Activated T-cell treated with anti-CD3 and anti-CD28 coated beads, Interleukin-2, amount 50 U/mL, for 72 hours (primary cell): Measurements from ENCODE around the gene SSBP3. TPM values are rescaled to one million over a fixed set of nuclear protein-coding genes. Genes with fewer than 3 reads are reported as not detected.
A peak's percentile ranks its signal among the peaks of the same experiment; 100 is the strongest.
"Not testable (repeated sequence)": the region's sequence is repeated elsewhere in the genome, so short reads cannot be mapped to it uniquely, and the experiment has no call there.

ENCODE experiments used
- ATAC-seq, 2 donors: fragments of 150-1000 bp; cut with Tn5 transposase; replicated peaks in 1 of 2; 2 replicates each; pipeline ENCODE4 v1.10.0; 2021; ENCODE audit warnings: moderate library complexity in 2 of 2, mild to moderate bottlenecking in 1 of 2
- DNase-seq, 2 donors: peaks; one replicate each; pipeline ENCODE4 v3.0.0; 2021 to 2022; ENCODE audit warnings: mixed read lengths in 1 of 2
- H3K27ac Mint-ChIP-seq: one replicate; pipeline ENCODE4 v1.8.0; 2022; ENCODE audit warnings: mild to moderate bottlenecking, moderate library complexity, mixed read lengths
- H3K27me3 Mint-ChIP-seq: one replicate; pipeline ENCODE4 v1.8.0; 2022; ENCODE audit warnings: low read depth, mixed read lengths
- H3K36me3 Mint-ChIP-seq, 2 donors: one replicate each; pipeline ENCODE4 v1.8.0; 2022; ENCODE audit warnings: mixed read lengths in 2 of 2, mild to moderate bottlenecking in 1 of 2; ENCODE audit not compliant: insufficient read depth in 2 of 2
- H3K4me1 Mint-ChIP-seq: one replicate; pipeline ENCODE4 v1.8.0; 2022; ENCODE audit warnings: low read depth, mixed read lengths
- H3K4me3 Mint-ChIP-seq, 2 donors: one replicate each; pipeline ENCODE4 v1.8.0; 2022; ENCODE audit warnings: mild to moderate bottlenecking in 2 of 2, mixed read lengths in 2 of 2, moderate library complexity in 2 of 2
- H3K9me3 Mint-ChIP-seq, 2 donors: one replicate each; pipeline ENCODE4 v1.8.0; 2022; ENCODE audit warnings: mixed read lengths in 2 of 2
- total RNA-seq, 2 donors: library from RNA; stranded (reverse); gene quantifications; one replicate each; pipeline ENCODE4 v1.2.3, GENCODE V29; 2022

The SSBP3 gene
- total RNA-seq, 2 donors from 2014 or later, result 70.1 to 84.9 TPM

DNA sequence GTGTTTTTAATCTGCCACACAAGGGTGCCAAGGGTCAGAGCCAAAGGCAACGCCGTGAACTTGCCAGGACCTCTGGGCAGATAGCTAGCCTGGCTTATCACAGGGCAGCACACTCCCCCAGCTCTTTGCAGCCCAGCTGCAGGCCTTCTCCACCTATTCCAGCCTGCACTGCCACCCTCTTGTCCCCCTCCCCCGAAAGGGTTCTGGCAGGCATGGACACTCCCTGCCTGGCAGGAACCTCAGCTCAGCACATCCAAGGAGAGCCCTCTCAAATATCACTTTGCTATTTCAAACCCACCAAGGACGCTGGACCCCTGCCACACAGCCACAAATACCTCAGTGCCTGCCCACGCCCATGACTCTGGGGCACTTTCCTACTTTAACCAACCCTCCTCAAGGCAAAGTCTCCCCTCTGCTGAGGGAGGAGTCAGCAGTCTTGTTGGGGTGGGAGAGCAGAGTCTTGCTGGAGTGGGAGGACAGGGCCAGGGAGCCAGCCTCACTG lies 9.1 kb downstream of the SSBP3 start:
- Mint-ChIP-seq H3K27ac (no peak overlapping the region), H3K36me3 (peaks cover 28 to 40% of the 10 kb centered on the region in 2 donors), H3K4me3 (no peak overlapping the region), H3K4me1 (peaks cover 62% of the 10 kb centered on the region), H3K9me3 (no peaks in the 10 kb centered on the region), H3K27me3 (no peaks in the 10 kb centered on the region)
- DNase-seq, result no peak
- no peak for ATAC-seq

DNA sequence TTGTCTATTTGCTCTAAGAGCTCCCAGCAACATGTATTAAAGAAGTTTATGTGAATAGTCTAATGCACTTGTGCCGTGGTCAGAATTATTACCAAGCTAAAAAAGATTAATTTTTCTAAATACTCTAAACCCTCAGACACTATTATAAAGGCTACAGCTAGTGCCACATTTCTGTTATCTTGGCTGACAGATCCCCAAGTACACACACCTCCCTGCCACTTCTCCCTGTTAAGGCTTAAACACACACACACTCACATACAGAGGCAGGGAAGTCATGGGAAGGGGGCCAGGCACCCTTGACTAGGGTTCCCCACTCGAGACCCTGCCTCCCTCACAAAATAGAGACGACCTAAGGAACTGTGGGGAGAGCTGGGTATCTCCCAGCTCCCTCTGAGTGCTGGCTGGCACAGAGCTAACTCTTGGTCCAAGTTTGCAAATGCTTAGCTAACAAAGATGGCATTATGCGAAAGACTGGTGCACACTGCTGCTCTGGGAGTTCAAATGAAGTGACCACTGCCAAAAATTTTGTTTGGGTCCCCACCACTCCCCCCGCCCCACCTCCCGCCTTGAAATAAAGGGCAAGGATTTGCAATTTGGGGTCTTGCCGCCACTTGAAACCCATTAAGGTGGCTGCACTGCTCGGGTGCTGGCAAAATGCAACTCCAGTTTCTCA lies 9.8 kb downstream of the SSBP3 start:
- peaks cover 54% of the 10 kb centered on the region for H3K4me1 Mint-ChIP-seq
- peaks cover 26 to 35% of the 10 kb centered on the region in 2 donors for H3K36me3 Mint-ChIP-seq
- DNase-seq (no peak), ATAC-seq (no peak)
- no peaks in the 10 kb centered on the region for H3K9me3 Mint-ChIP-seq
- no peak overlapping the region for H3K27ac Mint-ChIP-seq
- no peaks in the 10 kb centered on the region for H3K27me3 Mint-ChIP-seq
- H3K4me3 Mint-ChIP-seq, result no peak overlapping the region

DNA sequence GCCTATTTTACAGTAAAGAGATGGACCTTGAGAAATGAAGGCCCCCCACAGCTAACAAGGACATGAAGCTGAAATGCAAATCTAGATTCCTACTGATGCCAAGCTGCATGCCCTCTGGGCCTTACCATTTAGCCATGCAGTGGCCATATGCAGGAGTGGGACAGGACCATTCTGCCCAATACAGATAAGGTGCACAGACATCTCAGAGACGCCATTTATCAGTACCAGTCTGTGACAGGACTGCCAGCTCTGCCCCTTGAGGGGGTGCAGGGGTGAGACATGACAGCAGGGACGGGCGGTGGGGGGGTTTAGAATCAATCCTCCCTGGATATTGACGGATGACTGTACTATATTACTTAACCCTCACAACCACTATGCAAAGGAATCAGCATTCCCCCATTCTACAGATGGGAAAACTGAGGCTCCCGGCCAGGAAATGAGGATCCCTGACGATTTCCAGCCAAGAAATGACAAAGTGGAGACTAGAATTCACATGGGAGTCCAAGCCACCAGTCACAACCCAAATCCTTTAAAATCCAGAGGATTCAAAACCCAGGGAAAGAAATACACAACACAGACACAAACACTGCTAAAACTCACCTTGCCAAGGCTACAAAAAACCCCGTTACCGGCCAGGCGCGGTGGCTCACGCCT lies 10.8 kb downstream of the SSBP3 start:
- H3K9me3 Mint-ChIP-seq, result no peaks in the 10 kb centered on the region
- ATAC-seq, result no peak
- no peak overlapping the region for H3K4me3 Mint-ChIP-seq
- no peak for DNase-seq
- H3K27ac Mint-ChIP-seq, result no peak overlapping the region
- H3K4me1 Mint-ChIP-seq, result peaks cover 45% of the 10 kb centered on the region
- H3K36me3 Mint-ChIP-seq, result peaks cover 20 to 28% of the 10 kb centered on the region in 2 donors
- H3K27me3 Mint-ChIP-seq, result no peaks in the 10 kb centered on the region

DNA sequence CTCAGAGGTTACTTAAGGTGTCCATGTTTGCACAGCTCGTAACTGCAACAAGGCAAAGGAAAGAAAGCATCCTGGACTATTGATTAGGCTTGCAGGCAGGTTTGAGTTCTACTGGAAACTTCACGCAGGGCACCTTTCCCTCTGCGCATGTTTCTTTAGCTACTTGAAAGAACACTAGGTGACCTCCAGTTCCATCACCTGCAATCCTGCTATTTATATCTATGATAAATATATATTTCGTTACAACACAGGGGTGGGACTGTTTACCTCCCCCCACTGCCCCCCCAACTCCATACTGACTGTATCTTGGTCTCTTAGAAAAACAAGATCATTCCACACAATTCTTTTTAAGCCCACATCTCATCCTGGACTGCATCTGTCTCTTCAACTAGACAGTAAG lies 12.1 kb downstream of the SSBP3 start:
- H3K27me3 Mint-ChIP-seq, result no peaks in the 10 kb centered on the region
- peaks cover 40% of the 10 kb centered on the region for H3K4me1 Mint-ChIP-seq
- no peaks in the 10 kb centered on the region for H3K9me3 Mint-ChIP-seq
- peaks cover 10 to 19% of the 10 kb centered on the region in 2 donors for H3K36me3 Mint-ChIP-seq
- H3K27ac Mint-ChIP-seq, result no peak overlapping the region
- no peak overlapping the region for H3K4me3 Mint-ChIP-seq
- DNase-seq (no peak), ATAC-seq (no peak)

DNA sequence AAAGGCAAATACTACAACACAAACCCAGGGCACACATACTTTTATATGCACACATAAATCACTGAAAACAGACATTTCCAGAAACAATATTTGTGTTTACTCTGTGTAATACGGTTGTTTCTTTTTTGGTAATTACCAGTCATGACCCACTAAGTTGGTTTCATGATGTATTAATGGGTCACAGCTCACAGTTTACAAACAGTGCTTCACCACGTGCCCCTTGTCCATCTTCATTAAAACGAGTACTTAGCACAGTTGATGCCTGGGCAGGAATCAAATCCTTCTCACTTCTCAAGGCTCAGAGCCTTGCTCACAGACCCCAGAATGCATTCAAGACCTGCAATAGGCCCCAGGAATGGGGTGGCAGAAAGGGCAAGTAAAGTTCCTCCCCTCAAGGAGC lies 13.8 kb downstream of the SSBP3 start:
- no peak overlapping the region for H3K4me3 Mint-ChIP-seq
- peaks cover 3 to 10% of the 10 kb centered on the region in 2 donors for H3K36me3 Mint-ChIP-seq
- peaks cover 37% of the 10 kb centered on the region for H3K4me1 Mint-ChIP-seq
- H3K9me3 Mint-ChIP-seq, result no peaks in the 10 kb centered on the region
- ATAC-seq, result no peak
- no peaks in the 10 kb centered on the region for H3K27me3 Mint-ChIP-seq
- no peak overlapping the region for H3K27ac Mint-ChIP-seq
- no peak for DNase-seq

DNA sequence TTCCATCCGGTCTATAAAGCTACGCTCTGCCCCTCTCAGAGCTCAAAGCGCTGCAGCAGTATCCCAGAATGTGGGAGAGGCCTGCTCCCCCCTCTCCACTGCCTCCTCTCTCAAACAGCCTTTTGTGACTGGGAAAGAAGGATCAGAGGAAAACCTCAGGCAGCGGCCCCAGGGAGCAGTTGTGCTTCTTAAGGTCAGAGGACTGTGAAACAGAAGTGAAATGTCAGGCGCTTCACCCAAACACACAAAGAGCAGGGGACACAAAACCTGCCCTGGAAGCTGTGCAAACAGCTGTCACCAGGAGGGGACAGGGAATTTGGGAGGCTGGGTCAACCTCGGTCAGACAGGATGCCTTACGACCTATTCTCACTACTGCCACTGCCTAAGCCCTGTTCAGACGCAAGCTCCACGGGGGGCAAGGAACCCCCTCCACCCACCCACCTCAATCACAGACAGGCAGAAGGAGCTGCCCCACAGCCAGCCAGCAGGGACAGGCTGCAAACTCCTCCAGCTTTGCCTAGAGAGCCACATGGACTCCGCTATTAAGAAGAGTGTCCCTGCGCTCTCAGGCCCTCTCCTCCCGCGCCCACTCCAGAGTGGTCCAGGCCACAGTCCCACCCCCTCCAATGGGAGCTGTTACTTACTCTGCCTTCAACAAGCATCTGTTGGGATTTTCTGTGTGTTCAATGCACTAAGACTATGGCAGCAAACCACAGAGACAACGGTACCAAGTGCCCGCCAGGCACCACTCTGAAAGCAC lies 14.6 kb downstream of the SSBP3 start:
- no peak for ATAC-seq
- DNase-seq, result no peak
- H3K4me3 Mint-ChIP-seq, result no peak overlapping the region
- H3K36me3 Mint-ChIP-seq, result peaks cover 3 to 7% of the 10 kb centered on the region in 2 donors
- H3K4me1 Mint-ChIP-seq, result peaks cover 40% of the 10 kb centered on the region
- no peaks in the 10 kb centered on the region for H3K9me3 Mint-ChIP-seq
- H3K27ac Mint-ChIP-seq, result no peak overlapping the region
- H3K27me3 Mint-ChIP-seq, result no peaks in the 10 kb centered on the region

DNA sequence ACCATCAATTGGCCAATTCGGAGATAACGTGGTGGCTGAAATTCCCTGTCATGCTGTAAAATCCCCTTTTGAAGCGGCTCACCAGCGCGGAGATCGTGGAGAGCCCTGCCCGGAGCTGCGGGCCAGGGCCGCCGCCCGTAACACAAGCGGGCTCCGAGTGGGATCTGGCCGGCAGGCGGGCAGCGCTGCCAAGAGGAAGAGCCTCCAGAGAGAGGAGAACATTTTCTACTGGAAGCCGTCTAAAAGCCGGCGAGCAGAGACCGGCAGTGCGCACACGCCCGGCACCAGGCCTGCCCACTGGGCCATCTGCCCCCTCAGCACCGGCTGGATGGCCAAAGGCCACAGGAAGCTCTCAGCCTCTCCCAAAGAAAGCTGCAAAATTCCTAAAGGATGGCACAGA lies 15.5 kb downstream of the SSBP3 start:
- no peak overlapping the region for H3K27ac Mint-ChIP-seq
- H3K36me3 Mint-ChIP-seq, result peaks cover 3% of the 10 kb centered on the region in 2 donors
- no peak for DNase-seq
- no peaks in the 10 kb centered on the region for H3K27me3 Mint-ChIP-seq
- no peaks in the 10 kb centered on the region for H3K9me3 Mint-ChIP-seq
- ATAC-seq, result no peak
- peaks cover 33% of the 10 kb centered on the region for H3K4me1 Mint-ChIP-seq
- no peak overlapping the region for H3K4me3 Mint-ChIP-seq

DNA sequence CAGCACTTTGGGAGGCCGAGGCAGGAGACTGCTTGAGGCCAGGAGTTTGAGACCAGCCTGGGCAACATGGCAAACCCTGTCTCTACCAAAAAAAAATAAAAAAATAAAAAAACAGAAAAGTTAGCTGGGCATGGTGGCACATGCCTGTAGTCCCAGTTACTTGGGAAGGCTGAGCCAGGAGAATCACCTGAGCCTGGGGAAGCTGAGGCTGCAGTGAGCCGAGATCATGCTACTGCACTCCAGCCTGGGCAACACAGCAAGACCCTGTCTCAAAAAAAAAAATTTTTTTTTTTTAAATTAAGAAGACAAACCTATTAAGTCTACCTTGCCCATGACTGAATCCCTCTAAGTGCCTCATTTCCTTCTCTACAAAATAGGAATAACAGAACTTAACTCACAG lies 16.6 kb downstream of the SSBP3 start:
- H3K9me3 Mint-ChIP-seq, H3K4me3 Mint-ChIP-seq, ATAC-seq, H3K27me3 Mint-ChIP-seq, H3K36me3 Mint-ChIP-seq, DNase-seq, H3K27ac Mint-ChIP-seq: not testable (repeated sequence)
- peaks cover 33% of the 10 kb centered on the region for H3K4me1 Mint-ChIP-seq

DNA sequence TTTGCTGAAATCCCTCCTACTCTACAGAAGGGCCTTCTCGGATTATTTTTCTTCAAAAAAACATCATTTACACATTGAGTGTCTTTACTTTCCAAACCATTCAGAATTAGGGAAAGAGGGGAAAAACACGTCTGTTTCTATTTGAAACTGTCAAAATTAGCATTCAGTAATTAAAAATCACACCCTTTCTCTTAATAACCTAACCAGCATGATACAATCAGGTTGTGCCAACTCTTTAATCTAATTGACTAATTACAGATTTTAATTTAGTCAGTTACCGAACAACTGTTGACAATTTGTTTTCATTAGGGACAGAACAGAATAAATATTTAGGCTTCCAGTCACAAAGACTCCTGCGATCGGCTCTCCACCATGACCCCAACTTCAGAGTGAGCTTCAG lies 18.8 kb downstream of the SSBP3 start:
- DNase-seq (no peak), ATAC-seq (no peak)
- Mint-ChIP-seq H3K4me1 (peaks cover 27% of the 10 kb centered on the region), H3K27me3 (no peaks in the 10 kb centered on the region), H3K9me3 (no peaks in the 10 kb centered on the region), H3K36me3 (peaks cover 3% of the 10 kb centered on the region in 2 donors), H3K4me3 (no peak overlapping the region), H3K27ac (no peak overlapping the region)

DNA sequence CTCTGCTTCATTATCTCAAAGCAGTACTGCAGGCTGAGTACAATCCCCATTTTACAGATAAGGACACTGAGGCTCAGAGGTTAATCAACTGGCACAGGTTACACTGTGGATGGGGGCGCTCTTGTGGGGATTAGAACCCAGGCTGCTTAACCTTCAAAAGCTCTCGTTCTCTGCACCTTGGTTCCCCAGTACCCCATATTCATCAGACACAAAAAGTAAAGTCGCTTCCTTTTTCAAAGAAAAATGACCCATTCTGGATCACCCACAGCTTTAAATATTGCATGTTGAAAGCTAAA lies 20.5 kb downstream of the SSBP3 start:
- H3K36me3 Mint-ChIP-seq, result peaks cover 3 to 4% of the 10 kb centered on the region in 2 donors
- DNase-seq, result no peak
- H3K9me3 Mint-ChIP-seq, result no peaks in the 10 kb centered on the region
- H3K4me1 Mint-ChIP-seq, result peaks cover 39% of the 10 kb centered on the region
- H3K27ac Mint-ChIP-seq, result peak overlapping the region; percentile 52
- H3K27me3 Mint-ChIP-seq, result no peaks in the 10 kb centered on the region
- ATAC-seq, result no peak
- no peak overlapping the region for H3K4me3 Mint-ChIP-seq

DNA sequence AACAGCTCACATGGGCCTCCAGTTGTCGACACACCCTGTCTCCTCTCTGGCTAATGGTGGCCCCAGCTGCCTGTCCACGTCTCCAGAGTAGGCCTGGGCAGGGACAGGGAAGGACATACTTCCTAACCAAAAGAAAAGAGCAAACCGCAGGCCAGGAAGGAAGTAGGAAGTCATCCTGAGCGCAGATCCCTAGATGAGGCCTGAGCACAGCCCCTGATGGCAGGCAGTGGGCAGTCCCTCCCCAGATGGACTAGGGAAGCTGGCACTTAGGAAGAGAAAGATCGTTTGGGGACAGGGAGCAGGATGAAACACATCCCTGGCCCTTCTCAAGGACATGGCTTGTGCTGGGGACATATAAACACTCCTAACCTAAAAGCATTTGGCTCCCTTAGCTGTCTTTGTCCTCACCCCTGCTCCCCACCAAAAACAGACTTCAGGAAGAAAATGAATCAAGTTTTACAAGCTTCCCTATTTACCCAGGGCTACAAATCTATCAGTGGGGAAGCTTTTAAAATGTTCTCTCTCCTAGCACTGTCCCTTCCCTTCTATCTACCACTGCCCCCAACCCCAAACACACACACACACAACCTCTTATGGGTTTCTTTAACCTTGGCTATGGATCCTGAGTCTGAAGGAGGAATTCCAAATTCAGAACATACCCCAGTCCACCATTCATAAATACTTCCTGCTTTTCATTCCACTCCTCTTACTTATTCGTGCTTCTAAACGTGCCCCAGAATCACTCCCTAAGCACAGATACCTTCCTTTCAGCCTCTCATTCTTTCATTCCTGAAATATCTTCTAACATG lies 21.1 kb downstream of the SSBP3 start:
- H3K36me3 Mint-ChIP-seq, result peaks cover 3 to 4% of the 10 kb centered on the region in 2 donors
- peaks cover 41% of the 10 kb centered on the region for H3K4me1 Mint-ChIP-seq
- no peaks in the 10 kb centered on the region for H3K27me3 Mint-ChIP-seq
- ATAC-seq (no peak), DNase-seq (no peak)
- H3K4me3 Mint-ChIP-seq, result no peak overlapping the region
- H3K9me3 Mint-ChIP-seq, result no peaks in the 10 kb centered on the region
- H3K27ac Mint-ChIP-seq, result peak overlapping the region; percentile 52

DNA sequence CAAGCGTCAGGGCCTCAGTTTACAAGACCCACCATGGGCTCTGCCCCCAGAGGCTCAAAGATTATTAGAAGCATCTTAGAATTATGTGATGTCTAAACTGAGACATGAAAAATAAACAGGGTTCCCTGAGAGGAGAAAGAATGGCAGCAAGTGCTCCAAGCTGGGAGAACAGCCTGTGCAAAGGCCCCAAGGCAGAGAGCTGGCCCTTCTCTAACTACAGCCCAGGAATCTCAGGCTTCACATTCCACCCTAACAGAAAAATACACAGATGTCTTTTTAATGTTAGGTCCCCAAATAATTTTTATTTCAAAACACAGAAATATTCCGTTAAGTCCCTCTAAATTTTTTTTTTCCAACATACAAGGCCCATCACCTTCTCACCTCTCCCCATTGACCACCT lies 21.7 kb downstream of the SSBP3 start:
- Mint-ChIP-seq H3K9me3 (no peaks in the 10 kb centered on the region), H3K4me1 (peaks cover 42% of the 10 kb centered on the region), H3K36me3 (peaks cover 3 to 4% of the 10 kb centered on the region in 2 donors)

DNA sequence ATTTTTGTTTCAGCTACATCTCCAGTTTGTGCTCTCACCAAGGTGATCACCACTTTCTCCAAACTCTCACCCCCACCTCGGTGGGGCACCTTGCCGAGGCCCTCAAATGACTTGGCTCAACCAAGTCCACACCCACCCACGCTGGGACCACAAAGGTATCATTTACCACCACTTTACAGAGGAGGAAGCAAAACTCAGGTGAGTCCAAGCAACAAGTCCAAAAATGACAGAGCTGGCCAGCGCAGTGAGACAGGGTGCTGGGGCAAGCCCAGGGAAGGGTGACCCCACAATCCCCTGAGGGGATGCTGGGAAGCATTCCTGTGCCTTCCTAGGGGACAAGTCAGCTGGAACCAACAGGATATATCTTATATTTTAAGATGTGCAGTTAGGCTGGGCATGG lies 24.7 kb downstream of the SSBP3 start:
- ATAC-seq (peak in 1 of 2 donors; percentile 25), DNase-seq (peak; percentile 30 to 48)
- H3K4me1 Mint-ChIP-seq, result peaks cover 50% of the 10 kb centered on the region
- peak overlapping the region; percentile 0 to 33 for H3K4me3 Mint-ChIP-seq
- H3K27me3 Mint-ChIP-seq, result no peaks in the 10 kb centered on the region
- no peaks in the 10 kb centered on the region for H3K9me3 Mint-ChIP-seq
- H3K36me3 Mint-ChIP-seq, result peaks cover 3 to 4% of the 10 kb centered on the region in 2 donors
- H3K27ac Mint-ChIP-seq, result no peak overlapping the region

More for the DNA sequence above, 21.7 kb downstream of the SSBP3 start:
- H3K27me3 Mint-ChIP-seq, result no peaks in the 10 kb centered on the region
- no peak for ATAC-seq
- no peak overlapping the region for H3K4me3 Mint-ChIP-seq
- DNase-seq, result no peak
- H3K27ac Mint-ChIP-seq, result no peak overlapping the region
